ENCODE data around the gene C3orf22.

GRCh38 chr3:126516936-126517290 is 41.8 kb downstream of the C3orf22 start:
- TF ChIP-seq EZH2phosphoT487 (IDR thresholded peaks at IDR 0.05; ENCODE audit: insufficient read depth, low read depth) (no peak), EZH2 (IDR thresholded peaks at IDR 0.05; ENCODE audit: insufficient read depth, poor library complexity, severe bottlenecking) (no peak)
